GM19043 (cell line): ENCODE results near the gene VWDE.
"Not testable (repeated sequence)": the region's sequence is repeated elsewhere in the genome, so short reads cannot be mapped to it uniquely, and the experiment has no call there.

Source experiments
- ATAC-seq: cut with Tn5 transposase; IDR thresholded peaks from one replicate; pipeline ENCODE4 v1.9.1; 2021; ENCODE audit warnings: low read depth; ENCODE audit not compliant: unreplicated experiment

VWDE gene

GRCh38 chr7:12403287-12404181 lies at the start of gene VWDE:
VWDE (minus strand) TSS chr7:12403865; CDS start chr7:12403716, 149 bp downstream.
- no peak for ATAC-seq

- not testable (repeated sequence) for ATAC-seq
Observed at GRCh38 chr7:12453136-12453535, 49.5 kb upstream of the VWDE start.

GRCh38 chr7:12450615-12451014 lies 47.0 kb upstream of the VWDE start:
- ATAC-seq: no peak

- no peak for ATAC-seq
Observed at GRCh38 chr7:12444785-12445184, 41.1 kb upstream of the VWDE start.

GRCh38 chr7:12440229-12440628 lies 36.6 kb upstream of the VWDE start:
- ATAC-seq: no peak

- ATAC-seq: peak; percentile 56
Observed at GRCh38 chr7:12436896-12437535, 33.4 kb upstream of the VWDE start.

GRCh38 chr7:12436126-12436525 lies 32.5 kb upstream of the VWDE start:
- no peak for ATAC-seq

- ATAC-seq: no peak
Observed at GRCh38 chr7:12434012-12434642, 30.5 kb upstream of the VWDE start.

GRCh38 chr7:12431886-12432556 lies 28.4 kb upstream of the VWDE start:
- no peak for ATAC-seq

- ATAC-seq: no peak
Observed at GRCh38 chr7:12425311-12425710, 21.6 kb upstream of the VWDE start.

- ATAC-seq: no peak
Observed at GRCh38 chr7:12423997-12424745, 20.5 kb upstream of the VWDE start.

- no peak for ATAC-seq
Observed at GRCh38 chr7:12423355-12423996, 19.8 kb upstream of the VWDE start.

GRCh38 chr7:12422554-12423320 lies 19.1 kb upstream of the VWDE start:
- no peak for ATAC-seq

GRCh38 chr7:12418452-12418851 lies 14.8 kb upstream of the VWDE start:
- no peak for ATAC-seq

GRCh38 chr7:12415072-12415471 lies 11.4 kb upstream of the VWDE start:
- ATAC-seq: no peak

- ATAC-seq: no peak
Observed at GRCh38 chr7:12412407-12412806, 8.7 kb upstream of the VWDE start.

- ATAC-seq: no peak
Observed at GRCh38 chr7:12410523-12410922, 6.9 kb upstream of the VWDE start.

GRCh38 chr7:12409097-12409711 lies 5.5 kb upstream of the VWDE start:
- no peak for ATAC-seq

- ATAC-seq: not testable (repeated sequence)
Observed at GRCh38 chr7:12407652-12408051, 4.0 kb upstream of the VWDE start.
